CD4-positive, alpha-beta memory T cell (primary cell): ENCODE data around the gene C1orf50. TPM values are rescaled to one million over a fixed set of nuclear protein-coding genes. Genes with fewer than 3 reads are reported as not detected.

Experiments
- CTCF ChIA-PET: fragments of 350-600 bp; sonication (Branson Sonifier 250); formaldehyde crosslinking; loops from one replicate; lab custom pipeline; 2021; ENCODE audit warnings: inconsistent platforms; ENCODE audit not compliant: partially characterized antibody; lab: Charles Lee
- POLR2A ChIA-PET: fragments of 350-600 bp; sonication (Branson Sonifier 250); formaldehyde crosslinking; loops from one replicate; lab custom pipeline; 2021; ENCODE audit not compliant: partially characterized antibody; lab: Charles Lee
- DNase-seq, 5 donors: peaks; one replicate each; pipeline versions ENCODE4 v3.0.0 to v3.0.0-alpha.2; 2020 to 2022; ENCODE audit warnings: mixed read lengths in 1 of 5
- H3K27ac ChIP-seq: one replicate; pipeline ENCODE4 v1.7.0; 2013; ENCODE audit warnings: low read depth, low read length
- H3K27me3 ChIP-seq: 2 replicates; pipeline ENCODE4 v1.7.0; 2013; ENCODE audit warnings: mild to moderate bottlenecking, low read length, moderate library complexity; ENCODE audit not compliant: insufficient read depth
- H3K36me3 ChIP-seq: 2 replicates; pipeline ENCODE4 v1.7.0; 2013; ENCODE audit warnings: mild to moderate bottlenecking, low read length, moderate library complexity; ENCODE audit not compliant: insufficient read depth
- H3K4me1 ChIP-seq: 2 replicates; pipeline ENCODE4 v1.7.0; 2013; ENCODE audit warnings: mild to moderate bottlenecking, low read length, moderate library complexity; ENCODE audit not compliant: insufficient read depth
- H3K4me3 ChIP-seq, 2 donors: one replicate each; pipeline ENCODE4 v1.7.0; 2013; ENCODE audit warnings: low read length in 2 of 2, mild to moderate bottlenecking in 1 of 2
- H3K9me3 ChIP-seq, 2 donors: one replicate each; pipeline ENCODE4 v1.7.0; 2013; ENCODE audit warnings: low read length in 2 of 2, control low read depth in 1 of 2; ENCODE audit not compliant: control insufficient read depth in 1 of 2
- H3K27ac Mint-ChIP-seq, 7 donors: one replicate each; pipeline ENCODE4 v1.8.0; 2020 to 2021; ENCODE audit warnings: mixed read lengths in 7 of 7, mild to moderate bottlenecking in 6 of 7, inconsistent platforms in 3 of 7, moderate library complexity in 3 of 7
- H3K27me3 Mint-ChIP-seq, 2 donors: one replicate each; pipeline ENCODE4 v1.8.0; 2020 to 2021; ENCODE audit warnings: mixed read lengths in 2 of 2
- H3K36me3 Mint-ChIP-seq, 2 donors: one replicate each; pipeline ENCODE4 v1.8.0; 2020 to 2021; ENCODE audit warnings: mixed read lengths in 2 of 2, inconsistent platforms in 1 of 2, mild to moderate bottlenecking in 1 of 2
- H3K4me1 Mint-ChIP-seq, 4 donors: one replicate each; pipeline ENCODE4 v1.8.0; 2020 to 2021; ENCODE audit warnings: mixed read lengths in 4 of 4, mild to moderate bottlenecking in 1 of 4
- H3K4me3 Mint-ChIP-seq, 8 donors: one replicate each; pipeline ENCODE4 v1.8.0; 2020 to 2021; ENCODE audit warnings: mixed read lengths in 8 of 8, mild to moderate bottlenecking in 7 of 8, moderate library complexity in 6 of 8, inconsistent platforms in 3 of 8
- H3K9me3 Mint-ChIP-seq, 8 donors: one replicate each; pipeline ENCODE4 v1.8.0; 2020 to 2021; ENCODE audit warnings: mixed read lengths in 8 of 8, mild to moderate bottlenecking in 5 of 8, inconsistent platforms in 3 of 8, moderate library complexity in 1 of 8
- intact Hi-C: fragments of 100-400 bp; cut with micrococcal nuclease; formaldehyde crosslinking; loops from one replicate; pipeline ENCODE4 v1.15.1; 2023
- polyA plus RNA-seq, 2 donors: library from polyadenylated mRNA; unstranded; fragments of 300-500 nt; fragmentation: Illumina TruSeq; gene quantifications; one replicate each; pipeline ENCODE4 v1.2.3, GENCODE V29; 2021
- total RNA-seq, 2 experiments: library from RNA; stranded (reverse); gene quantifications; one replicate each; pipeline ENCODE4 v1.2.3, GENCODE V29; 2021

Gene C1orf50
- total and polyA plus RNA-seq, 4 experiments from 2014 or later = 2.5 to 20.9 (median 14.6) TPM

- no peak overlapping the region for H3K4me3 Mint-ChIP-seq
- CTCF ChIA-PET = interaction anchor here (0.9 to 3.8 kb wide), 2 partner anchors 103 to 166 kb away, joined by 3 to 34 read pairs; no protein-coding TSS in a partner anchor
These were observed 23.0 kb upstream of the C1orf50 start for GRCh38 chr1:42744148-42744413.

DNA sequence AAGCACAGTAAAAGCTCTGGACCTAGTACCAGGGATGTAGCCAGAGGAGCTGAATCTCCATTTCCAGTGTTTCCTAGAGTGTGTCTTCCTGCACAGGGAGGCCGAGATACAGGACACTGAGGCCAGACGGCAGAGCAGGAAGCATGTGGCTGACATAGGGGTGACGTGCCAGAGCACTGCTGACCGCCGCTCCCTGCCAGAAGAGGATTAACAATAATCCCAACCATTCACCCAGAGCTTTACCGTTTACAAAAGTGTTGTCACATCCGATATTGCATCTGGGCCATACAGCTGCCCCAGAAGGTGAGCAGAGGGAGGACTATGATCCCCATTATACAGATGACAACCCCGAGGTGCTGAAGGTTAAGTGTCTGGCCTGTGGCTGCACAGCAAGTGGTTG is 21.2 kb upstream of the C1orf50 start:
- Histone ChIP-seq H3K27me3 (no peaks in the 10 kb centered on the region), H3K9me3 (no peaks in the 10 kb centered on the region), H3K4me1 (no peaks in the 10 kb centered on the region), H3K27ac (no peak overlapping the region), H3K36me3 (peaks cover 21% of the 10 kb centered on the region), H3K4me3 (no peak overlapping the region)
- no peaks in the 10 kb centered on the region for H3K4me1 Mint-ChIP-seq
- H3K36me3 Mint-ChIP-seq = peaks cover 25 to 39% of the 10 kb centered on the region in 2 donors
- no peak for DNase-seq
- CTCF ChIA-PET = interaction anchor here (1.1 to 3.8 kb wide), 8 partner anchors 21 to 406 kb away, joined by 3 to 34 read pairs (median 4); partner anchors contain the start of genes C1orf50, P3H1 and TMEM269
- no peaks in the 10 kb centered on the region for H3K9me3 Mint-ChIP-seq
- intact Hi-C loops = loop anchor here (5.0 kb wide), 1 partner anchor 404 kb away; no protein-coding TSS in a partner anchor
- H3K27ac Mint-ChIP-seq = peak overlapping the region in 1 of 7 donors; percentile 62
- POLR2A ChIA-PET = no interaction called here
- no peak overlapping the region for H3K4me3 Mint-ChIP-seq
- H3K27me3 Mint-ChIP-seq = no peaks in the 10 kb centered on the region

More at GRCh38 chr1:42744148-42744413, 23.0 kb upstream of the C1orf50 start:
- Mint-ChIP-seq H3K4me1 (no peaks in the 10 kb centered on the region), H3K27ac (no peak overlapping the region), H3K9me3 (no peaks in the 10 kb centered on the region), H3K36me3 (peaks cover 11 to 26% of the 10 kb centered on the region in 2 donors), H3K27me3 (no peaks in the 10 kb centered on the region)
- no peak for DNase-seq
- no peaks in the 10 kb centered on the region for H3K27me3 ChIP-seq
- no peak overlapping the region for H3K27ac ChIP-seq
- H3K4me3 ChIP-seq = no peak overlapping the region
- no peaks in the 10 kb centered on the region for H3K4me1 ChIP-seq
- POLR2A ChIA-PET = no interaction called here
- no peaks in the 10 kb centered on the region for H3K9me3 ChIP-seq
- peaks cover 9% of the 10 kb centered on the region for H3K36me3 ChIP-seq
- intact Hi-C loops = no loop called here

DNA sequence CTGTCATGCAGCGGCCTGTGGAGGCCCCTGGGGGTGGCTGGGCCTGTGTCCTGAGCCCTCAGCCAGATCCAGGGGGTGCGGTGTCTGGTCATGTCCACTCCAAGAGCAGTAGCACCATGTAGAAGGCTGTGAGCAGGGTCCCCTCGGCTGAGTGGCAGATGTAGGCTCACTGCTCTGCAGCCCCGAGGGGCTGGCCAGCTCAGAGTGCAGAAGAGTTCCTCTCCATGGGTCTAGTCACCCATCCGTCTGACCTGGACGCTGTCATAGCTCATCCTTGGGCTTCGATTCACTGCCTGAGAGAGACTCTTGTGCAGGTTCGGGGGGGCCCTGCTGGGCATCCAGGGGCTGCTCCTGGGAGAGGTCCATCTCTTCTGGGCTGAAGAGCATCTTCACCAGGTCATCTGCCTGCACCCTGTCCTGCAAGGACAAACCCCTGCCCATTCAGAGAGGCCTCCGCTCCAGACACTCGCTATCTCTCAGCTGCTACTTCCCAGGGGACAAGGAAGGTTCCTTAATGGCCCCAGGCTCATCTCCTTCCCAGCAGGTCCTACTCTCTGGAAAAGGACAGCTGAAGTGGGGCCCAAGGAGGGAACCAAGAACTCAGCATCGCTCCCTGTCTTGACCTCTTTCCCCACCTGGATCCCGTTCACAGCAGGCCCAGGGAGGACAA is 20.5 kb upstream of the C1orf50 start:
- H3K36me3 ChIP-seq = peaks cover 21% of the 10 kb centered on the region
- no peak overlapping the region for H3K4me3 ChIP-seq
- no peak overlapping the region for H3K4me3 Mint-ChIP-seq
- no peaks in the 10 kb centered on the region for H3K4me1 ChIP-seq
- H3K36me3 Mint-ChIP-seq = peaks cover 27 to 40% of the 10 kb centered on the region in 2 donors
- no peak overlapping the region for H3K27ac Mint-ChIP-seq
- ChIA-PET POLR2A (interaction anchor here (1.0 kb wide), 1 partner anchor 64 kb away, joined by 3 read pairs; no protein-coding TSS in a partner anchor), CTCF (interaction anchor here (1.0 to 3.8 kb wide), 11 partner anchors 20 to 573 kb away, joined by 3 to 34 read pairs (median 3); partner anchors contain the start of genes C1orf50, P3H1 and TMEM269)
- no peaks in the 10 kb centered on the region for H3K9me3 Mint-ChIP-seq
- no peaks in the 10 kb centered on the region for H3K4me1 Mint-ChIP-seq
- H3K27me3 ChIP-seq = no peaks in the 10 kb centered on the region
- DNase-seq = no peak
- H3K27ac ChIP-seq = no peak overlapping the region
- no peaks in the 10 kb centered on the region for H3K9me3 ChIP-seq
- H3K27me3 Mint-ChIP-seq = no peaks in the 10 kb centered on the region
- intact Hi-C loops = loop anchor here (1.0 to 5.0 kb wide), 2 partner anchors 168 to 404 kb away; no protein-coding TSS in a partner anchor

DNA sequence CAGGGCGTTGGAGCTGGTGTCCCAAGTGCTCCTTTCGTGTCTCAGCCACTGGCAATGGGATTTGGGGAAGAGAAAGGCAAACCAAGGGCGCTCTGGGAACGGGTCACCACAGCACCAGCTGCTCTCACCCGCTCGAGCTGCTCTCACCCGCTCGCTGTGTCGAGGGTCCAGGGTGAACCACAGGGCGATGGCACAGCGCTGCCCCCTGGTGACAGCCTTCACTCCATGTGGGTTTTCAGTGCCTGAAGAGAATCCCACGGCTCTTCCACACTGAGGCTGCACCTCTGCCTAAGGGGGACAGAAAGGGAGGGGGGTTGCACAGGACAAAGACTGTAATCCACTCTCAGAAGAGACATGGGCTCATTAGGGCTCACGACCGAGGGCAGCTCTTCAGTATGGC is 19.9 kb upstream of the C1orf50 start:
- H3K4me1 ChIP-seq = no peaks in the 10 kb centered on the region
- intact Hi-C loops = loop anchor here (1.0 to 5.0 kb wide), 2 partner anchors 169 to 405 kb away; no protein-coding TSS in a partner anchor
- H3K9me3 ChIP-seq = no peaks in the 10 kb centered on the region
- no peak overlapping the region for H3K4me3 Mint-ChIP-seq
- no peaks in the 10 kb centered on the region for H3K4me1 Mint-ChIP-seq
- H3K27me3 ChIP-seq = no peaks in the 10 kb centered on the region
- H3K36me3 ChIP-seq = peaks cover 26% of the 10 kb centered on the region
- no peak overlapping the region for H3K27ac ChIP-seq
- no peak overlapping the region for H3K4me3 ChIP-seq
- POLR2A ChIA-PET = interaction anchor here (1.0 kb wide), 1 partner anchor 64 kb away, joined by 3 read pairs; no protein-coding TSS in a partner anchor
- H3K36me3 Mint-ChIP-seq = peaks cover 33 to 45% of the 10 kb centered on the region in 2 donors
- H3K27me3 Mint-ChIP-seq = no peaks in the 10 kb centered on the region
- H3K9me3 Mint-ChIP-seq = no peaks in the 10 kb centered on the region
- no peak overlapping the region for H3K27ac Mint-ChIP-seq
- CTCF ChIA-PET = interaction anchor here (1.0 to 3.8 kb wide), 9 partner anchors 20 to 573 kb away, joined by 3 to 34 read pairs (median 3); partner anchors contain the start of genes C1orf50, P3H1 and TMEM269
- peak in 4 of 5 donors; percentile 17 to 38 (median 33) for DNase-seq

DNA sequence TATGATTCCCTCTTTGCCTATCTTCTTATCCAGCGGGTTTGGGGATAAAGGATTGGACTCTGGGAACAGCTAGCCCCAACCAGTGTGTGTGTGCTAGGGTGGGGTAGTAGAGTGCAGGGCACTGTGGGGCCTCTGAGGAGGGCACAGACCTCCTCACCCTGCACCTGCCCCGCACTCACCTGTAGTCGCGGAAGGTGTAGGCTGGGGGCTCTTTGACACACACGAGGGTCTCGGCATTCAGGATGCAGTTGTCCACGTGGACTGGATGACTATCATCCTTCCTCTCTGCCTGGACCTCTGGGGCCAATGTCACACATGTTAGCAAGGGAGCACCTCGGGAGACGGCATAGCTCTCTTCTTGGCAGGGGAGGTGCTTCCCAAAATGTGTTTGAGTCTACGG is 19.0 kb upstream of the C1orf50 start:
- no peak overlapping the region for H3K4me3 Mint-ChIP-seq
- H3K4me1 Mint-ChIP-seq = no peaks in the 10 kb centered on the region
- CTCF ChIA-PET = interaction anchor here (1.2 to 3.8 kb wide), 5 partner anchors 11 to 574 kb away, joined by 3 to 34 read pairs (median 7); partner anchors contain the start of genes C1orf50 and P3H1
- Histone ChIP-seq H3K36me3 (peaks cover 35% of the 10 kb centered on the region), H3K4me1 (no peaks in the 10 kb centered on the region), H3K9me3 (no peaks in the 10 kb centered on the region), H3K27me3 (no peaks in the 10 kb centered on the region), H3K4me3 (no peak overlapping the region), H3K27ac (no peak overlapping the region)
- intact Hi-C loops = loop anchor here (5.0 kb wide), 1 partner anchor 406 kb away; no protein-coding TSS in a partner anchor
- no peaks in the 10 kb centered on the region for H3K9me3 Mint-ChIP-seq
- H3K27ac Mint-ChIP-seq = peak overlapping the region in 2 of 7 donors; percentile 31 to 38
- H3K36me3 Mint-ChIP-seq = peaks cover 41 to 54% of the 10 kb centered on the region in 2 donors
- POLR2A ChIA-PET = no interaction called here
- H3K27me3 Mint-ChIP-seq = no peaks in the 10 kb centered on the region
- DNase-seq = no peak

DNA sequence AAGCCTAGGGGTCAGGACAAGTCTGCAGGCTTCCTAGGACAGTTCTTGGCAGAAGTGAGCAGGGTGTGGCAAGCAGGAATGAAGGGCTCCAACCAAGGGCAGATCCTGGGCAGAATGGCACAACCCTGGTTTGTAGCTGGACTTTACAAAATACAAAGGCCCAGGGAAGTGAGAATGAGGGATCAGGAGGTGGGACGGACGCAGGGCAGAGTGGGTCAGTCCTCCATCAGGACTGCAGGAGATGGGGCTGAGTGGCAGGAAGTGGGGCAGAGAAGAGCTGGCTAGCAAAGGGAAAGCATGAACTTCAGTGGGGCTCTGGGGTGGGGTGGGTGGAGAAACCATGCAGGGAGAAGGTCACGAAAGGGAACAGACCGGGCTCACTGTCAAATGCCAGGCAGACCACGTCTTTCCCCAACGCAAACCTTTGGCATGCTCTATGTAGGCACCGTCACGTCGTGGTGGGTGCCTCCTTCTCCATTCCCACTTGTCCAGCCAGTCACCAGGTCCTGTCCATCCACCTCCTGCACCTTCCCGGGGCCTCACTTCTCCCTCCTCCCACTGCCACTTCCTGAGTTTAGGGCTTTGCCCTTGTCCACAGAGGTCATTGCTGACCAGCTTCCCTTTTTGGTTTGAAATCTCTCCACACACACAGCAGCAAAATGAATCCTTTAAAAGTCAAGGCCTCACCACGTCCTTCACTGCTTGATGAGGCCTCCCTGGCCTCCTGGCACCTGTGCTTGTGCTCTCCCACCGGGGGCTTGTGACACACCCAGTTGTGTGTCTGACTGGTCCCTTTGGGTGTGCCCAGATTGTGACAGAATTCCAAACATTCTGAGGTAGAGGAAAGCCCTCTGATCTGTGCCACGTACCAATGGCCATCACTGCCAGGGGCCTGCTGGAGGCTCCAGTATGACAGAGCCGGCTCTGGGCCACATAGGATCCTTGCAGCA is 18.3 kb upstream of the C1orf50 start:
- CTCF ChIA-PET = interaction anchor here (1.1 to 3.2 kb wide), 4 partner anchors 10 to 170 kb away, joined by 3 to 15 read pairs (median 7); partner anchors contain the start of genes C1orf50 and P3H1
- Mint-ChIP-seq H3K4me3 (no peak overlapping the region), H3K27ac (peak overlapping the region in 4 of 7 donors; percentile 32 to 50 (median 38)), H3K9me3 (no peaks in the 10 kb centered on the region), H3K27me3 (no peaks in the 10 kb centered on the region), H3K36me3 (peaks cover 45 to 60% of the 10 kb centered on the region in 2 donors), H3K4me1 (no peaks in the 10 kb centered on the region)
- Histone ChIP-seq H3K4me1 (no peaks in the 10 kb centered on the region), H3K27ac (no peak overlapping the region), H3K27me3 (no peaks in the 10 kb centered on the region), H3K4me3 (no peak overlapping the region), H3K36me3 (peaks cover 39% of the 10 kb centered on the region), H3K9me3 (no peaks in the 10 kb centered on the region)
- intact Hi-C loops = loop anchor here (5.0 kb wide), 1 partner anchor 406 kb away; no protein-coding TSS in a partner anchor
- POLR2A ChIA-PET = no interaction called here
- no peak for DNase-seq
